HepG2 (cell line): ENCODE results near the gene EFEMP2. TPM values are rescaled to one million over a fixed set of nuclear protein-coding genes. Genes with fewer than 3 reads are reported as not detected.

Experiments
- BCL3 ChIP-seq: sonication (generic); formaldehyde crosslinking; IDR thresholded peaks from 2 replicates; pipeline ENCODE4 v1.5.1; 2020; ENCODE audit warnings: mild to moderate bottlenecking, missing genetic modification reagents, moderate library complexity
- EED ChIP-seq: sonication (generic); formaldehyde crosslinking; IDR thresholded peaks from 2 replicates; pipeline ENCODE4 v1.5.0; 2020; ENCODE audit warnings: mild to moderate bottlenecking, missing genetic modification reagents
- HIVEP1 ChIP-seq: sonication (generic); formaldehyde crosslinking; IDR thresholded peaks from 2 replicates; pipeline ENCODE4 v1.4.0; 2020; ENCODE audit warnings: mild to moderate bottlenecking, missing genetic modification reagents
- HNF4G ChIP-seq, 2 experiments: sonication (generic) in 1 of 2; formaldehyde crosslinking in 1 of 2; IDR thresholded peaks; 2 replicates each; pipeline versions ENCODE4 v1.4.0 to v1.6.1; 2011 to 2020; ENCODE audit warnings: borderline replicate concordance in 2 of 2, low read depth in 2 of 2, mild to moderate bottlenecking in 2 of 2, low read length in 1 of 2, missing genetic modification reagents in 1 of 2, moderate library complexity in 1 of 2
- IRF1 ChIP-seq: sonication (generic); formaldehyde crosslinking; IDR thresholded peaks from 2 replicates; pipeline ENCODE4 v1.4.0; 2020; ENCODE audit warnings: low read depth, mild to moderate bottlenecking, missing genetic modification reagents
- NFATC3 ChIP-seq: sonication (generic); formaldehyde crosslinking; IDR thresholded peaks from 2 replicates; pipeline ENCODE4 v1.5.1; 2020; ENCODE audit warnings: mild to moderate bottlenecking, missing genetic modification reagents
- NKX3-1 ChIP-seq: sonication (generic); formaldehyde crosslinking; IDR thresholded peaks from 2 replicates; pipeline ENCODE4 v1.5.0; 2020; ENCODE audit warnings: missing genetic modification reagents
- RERE ChIP-seq: IDR thresholded peaks from 2 replicates; pipeline ENCODE4 v1.6.1; 2016; ENCODE audit warnings: low read depth, missing genetic modification reagents, missing compliant biosample characterization
- RFXAP ChIP-seq: sonication (generic); formaldehyde crosslinking; IDR thresholded peaks from 2 replicates; pipeline ENCODE4 v1.4.0; 2020; ENCODE audit warnings: missing genetic modification reagents, borderline replicate concordance
- SUZ12 ChIP-seq: fragments of 150-350 bp; IDR thresholded peaks from 2 replicates; pipeline ENCODE4 v1.6.1; 2014; ENCODE audit warnings: low read depth, low read length
- TP53 ChIP-seq: sonication (generic); formaldehyde crosslinking; conservative IDR thresholded peaks from 2 replicates; pipeline ENCODE4 v1.4.0; 2020; ENCODE audit warnings: missing genetic modification reagents
- ZKSCAN5 ChIP-seq: sonication (generic); formaldehyde crosslinking; IDR thresholded peaks from 2 replicates; pipeline ENCODE4 v1.5.1; 2020; ENCODE audit warnings: mild to moderate bottlenecking, missing genetic modification reagents
- ZNF12 ChIP-seq: sonication (generic); formaldehyde crosslinking; IDR thresholded peaks from 2 replicates; pipeline ENCODE4 v1.5.0; 2020; ENCODE audit warnings: missing genetic modification reagents
- ZNF333 ChIP-seq: sonication (generic); formaldehyde crosslinking; IDR thresholded peaks from 2 replicates; pipeline ENCODE4 v1.4.0; 2020; ENCODE audit warnings: mild to moderate bottlenecking, missing genetic modification reagents, borderline replicate concordance
- ZNF580 ChIP-seq: IDR thresholded peaks from 2 replicates; pipeline ENCODE4 v1.6.1; 2016; ENCODE audit warnings: low read depth, borderline replicate concordance
- ZNF773 ChIP-seq: sonication (generic); formaldehyde crosslinking; IDR thresholded peaks from 2 replicates; pipeline ENCODE4 v1.4.0; 2020; ENCODE audit warnings: missing genetic modification reagents, borderline replicate concordance
- ZNF878 ChIP-seq: sonication (generic); formaldehyde crosslinking; IDR thresholded peaks from 2 replicates; pipeline ENCODE4 v1.8.1; 2023; ENCODE audit warnings: mild to moderate bottlenecking, missing genetic modification reagents, moderate library complexity
- ZZZ3 ChIP-seq: sonication (generic); formaldehyde crosslinking; IDR thresholded peaks from 2 replicates; pipeline ENCODE4 v1.4.0; 2020; ENCODE audit warnings: missing genetic modification reagents, mild to moderate bottlenecking, borderline replicate concordance
- polyA plus RNA-seq, 8 experiments: library from polyadenylated mRNA; depleted of rRNA in 3 of 8; stranded (reverse) in 7 of 8; unstranded in 1 of 8; fragments of >200 nt; fragmentation: Illumina TruSeq in 4 of 8; extraction: Trizol in 4 of 8; gene quantifications; 2 replicates each; pipeline versions ENCODE4 v1.2.1 to v1.2.3, GENCODE V29; 2011 to 2016; ENCODE audit warnings: low read depth in 4 of 8, missing spikeins in 1 of 8, mixed read lengths in 1 of 8; ENCODE audit not compliant: insufficient read depth in 1 of 8
- total RNA-seq, 5 experiments: library from RNA; depleted of rRNA; stranded (reverse); fragments of >200 nt; fragmentation: Illumina TruSeq; extraction: Trizol; gene quantifications; 2 replicates each; pipeline ENCODE4 v1.2.3, GENCODE V29; 2016; ENCODE audit warnings: low read depth in 1 of 5

The EFEMP2 gene
- total and polyA plus RNA-seq, 2 of the 13 experiments (the other 11 are each of a cell fraction or from before 2014, with no cell fraction given): 7.4 to 29.7 TPM

GRCh38 chr11:65890324-65891218 lies 18.0 kb upstream of the EFEMP2 start, which contains the start of gene CCDC85B (continued):
- no peak for TF ChIP-seq RERE
- TF ChIP-seq ZNF580: peak; percentile 47; the same call in 1 of the 2 replicates
- TF ChIP-seq ZNF12 (CRISPR knock-in tag): no peak; the same call in 1 of the 2 replicates
- no peak for TF ChIP-seq NFATC3
- TF ChIP-seq HNF4G (IDR thresholded peaks at IDR 0.05; ENCODE audit: borderline replicate concordance, low read depth, low read length): no peak
- 0 out of 2 replicates have a peak, but pooled peaks have one; percentile 10 for TF ChIP-seq HNF4G (CRISPR knock-in tag; IDR thresholded peaks at IDR 0.05; ENCODE audit: borderline replicate concordance, low read depth)
- TF ChIP-seq TP53 (CRISPR knock-in tag): no peak
- 0 out of 2 replicates have a peak, but pooled peaks have one; percentile 29 for TF ChIP-seq ZZZ3 (CRISPR knock-in tag)
- peak; percentile 72; the same call in 1 of the 2 replicates for TF ChIP-seq NKX3-1
- TF ChIP-seq IRF1: no peak; the same call in 1 of the 2 replicates
- peak; percentile 25; the same call in 1 of the 2 replicates for TF ChIP-seq ZNF333 (CRISPR knock-in tag)
- TF ChIP-seq HIVEP1 (CRISPR knock-in tag): 0 out of 2 replicates have a peak, but pooled peaks have one; percentile 7
- TF ChIP-seq ZNF878 (CRISPR knock-in tag): peak; percentile 46; the same call in 1 of the 2 replicates
- peak; percentile 75; the same call in 1 of the 2 replicates for TF ChIP-seq ZNF773
- TF ChIP-seq RFXAP: peak; percentile 82
- TF ChIP-seq BCL3 (CRISPR knock-in tag): peak; percentile 85; the same call in 1 of the 2 replicates
- no peak for TF ChIP-seq SUZ12
- no peak for TF ChIP-seq ZKSCAN5 (CRISPR knock-in tag)
- TF ChIP-seq EED (CRISPR knock-in tag): peak; percentile 80
